Adrenal gland (tissue), 12 donors: Measurements from ENCODE around the gene FAM219A. TPM values are rescaled to one million over a fixed set of nuclear protein-coding genes. Genes with fewer than 3 reads are reported as not detected.

Experiments
- DNase-seq, 7 donors: peaks; one replicate each; pipeline ENCODE4 v3.0.0-alpha.2; 2019 to 2020
- H3K27ac ChIP-seq, 5 donors: fragments of 200-600 bp; sonication (generic) in 4 of 5; 1 replicate in 3 of 5; 2 replicates in 2 of 5; pipeline versions ENCODE4 v1.5.1 to v1.8.0; 2016 to 2020; ENCODE audit warnings: mild to moderate bottlenecking in 1 of 5
- H3K27me3 ChIP-seq: fragments of 200-600 bp; 2 replicates; pipeline ENCODE4 v1.8.0; 2021
- H3K36me3 ChIP-seq, 2 donors: fragments of 200-600 bp; replicated peaks in 1 of 2; 1 replicate in 1 of 2; 2 replicates in 1 of 2; pipeline versions ENCODE4 v1.5.1 to v1.8.0; 2018 to 2022
- H3K4me1 ChIP-seq, 2 donors: fragments of 200-600 bp; replicated peaks in 1 of 2; 1 replicate in 1 of 2; 2 replicates in 1 of 2; pipeline versions ENCODE4 v1.5.1 to v1.8.0; 2018 to 2021
- H3K4me3 ChIP-seq, 4 donors: fragments of 200-600 bp; sonication (generic) in 3 of 4; one replicate each; pipeline ENCODE4 v1.5.1; 2016 to 2018
- H3K9me3 ChIP-seq, 3 donors: fragments of 200-600 bp; sonication (generic) in 1 of 3; replicated peaks in 1 of 3; 1 replicate in 2 of 3; 2 replicates in 1 of 3; pipeline versions ENCODE4 v1.5.1 to v1.8.0; 2016 to 2021
- POLR2A ChIP-seq, 2 donors: fragments of 450-650 bp; IDR thresholded peaks; one replicate each; pipeline ENCODE4 v1.6.1; 2017; ENCODE audit warnings: antibody characterized with exemption in 2 of 2, mild to moderate bottlenecking in 2 of 2, moderate library complexity in 1 of 2
- WGBS, 4 donors: extraction: QIAGEN DNeasy Blood & Tissue Kit in 2 of 4; methylation state at CpG; one replicate each; pipeline versions ENCODE4 v1.1.5 to v1.1.7; 2013 to 2017; 5-methylcytosine and 5-hydroxymethylcytosine counted together
- intact Hi-C, 2 donors: fragments of 100-400 bp; cut with DNase I; formaldehyde crosslinking; loops; one replicate each; pipeline versions ENCODE4 v1.14.1 to v1.15.0; 2022 to 2023
- polyA plus RNA-seq, 3 donors: library from polyadenylated mRNA; stranded (reverse); fragments of 200-250 nt in 2 of 3; fragments of 350-450 nt in 1 of 3; fragmentation: Illumina TruSeq in 1 of 3; extraction: RNeasy Lipid Tissue Mini Kit (QIAGEN cat#74804) in 1 of 3; gene quantifications; one replicate each; pipeline ENCODE4 v1.2.3, GENCODE V29; 2013 to 2014
- total RNA-seq, 9 donors: library from RNA; depleted of rRNA in 4 of 9; stranded (reverse); fragments of >200 nt in 4 of 9; fragments of 120-200 nt in 1 of 9; fragmentation: NEBNext Ultra II Directional in 1 of 9; extraction: Animal tissue kit (Norgen Biotek cat#: 25700) in 1 of 9; gene quantifications; one replicate each; pipeline versions ENCODE4 v1.1.0 to v1.2.4, GENCODE V29; 2013 to 2023
- TF ChIP-seq, protein P1 (sequence below), 6 experiments: fragments of 450-650 bp in 4 of 6; fragments of 200-600 bp in 2 of 6; sonication (generic) in 1 of 6; IDR thresholded peaks; 1 replicate in 5 of 6; 2 replicates in 1 of 6; pipeline versions ENCODE4 v1.5.1 to v1.8.0; 2016 to 2021; ENCODE audit warnings: antibody characterized with exemption in 6 of 6, mild to moderate bottlenecking in 2 of 6, moderate library complexity in 1 of 6
- donor health status: healthy with polysubstance abuse.
- donor health status: Bipolar disorder and iron deficiency.
- donor health status: DM: yes; HTN: yes; CAD: no.
- donor health status: DM: no; HTN: no; CAD: no.
- donor health status: DM: no; HTN: no; CAD: no.
- donor health status: DM: yes; HTN: yes; CAD: no.

The FAM219A gene
- total and polyA plus RNA-seq, 12 donors, result 7.6 to 26.9 (median 14.9) TPM

GRCh38 chr9:34405719-34406118, 52.7 kb downstream of the FAM219A start:
- peaks cover 0 to 30% of the 10 kb centered on the region in 2 donors for H3K36me3 ChIP-seq
- no peaks in the 10 kb centered on the region for H3K4me1 ChIP-seq
- no peaks in the 10 kb centered on the region for H3K9me3 ChIP-seq
- TF ChIP-seq, protein P1, sequence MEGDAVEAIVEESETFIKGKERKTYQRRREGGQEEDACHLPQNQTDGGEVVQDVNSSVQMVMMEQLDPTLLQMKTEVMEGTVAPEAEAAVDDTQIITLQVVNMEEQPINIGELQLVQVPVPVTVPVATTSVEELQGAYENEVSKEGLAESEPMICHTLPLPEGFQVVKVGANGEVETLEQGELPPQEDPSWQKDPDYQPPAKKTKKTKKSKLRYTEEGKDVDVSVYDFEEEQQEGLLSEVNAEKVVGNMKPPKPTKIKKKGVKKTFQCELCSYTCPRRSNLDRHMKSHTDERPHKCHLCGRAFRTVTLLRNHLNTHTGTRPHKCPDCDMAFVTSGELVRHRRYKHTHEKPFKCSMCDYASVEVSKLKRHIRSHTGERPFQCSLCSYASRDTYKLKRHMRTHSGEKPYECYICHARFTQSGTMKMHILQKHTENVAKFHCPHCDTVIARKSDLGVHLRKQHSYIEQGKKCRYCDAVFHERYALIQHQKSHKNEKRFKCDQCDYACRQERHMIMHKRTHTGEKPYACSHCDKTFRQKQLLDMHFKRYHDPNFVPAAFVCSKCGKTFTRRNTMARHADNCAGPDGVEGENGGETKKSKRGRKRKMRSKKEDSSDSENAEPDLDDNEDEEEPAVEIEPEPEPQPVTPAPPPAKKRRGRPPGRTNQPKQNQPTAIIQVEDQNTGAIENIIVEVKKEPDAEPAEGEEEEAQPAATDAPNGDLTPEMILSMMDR (IDR thresholded peaks at IDR 0.05), result no peak
- TF ChIP-seq POLR2A (IDR thresholded peaks at IDR 0.05), result no peak
- H3K4me3 ChIP-seq, result no peak overlapping the region
- 86 to 92% (median 91%) methylated on average over 7 of the region's 7 CpGs for WGBS, 4 donors
- no peak overlapping the region for H3K27ac ChIP-seq
- intact Hi-C loops, result no loop called here
- no peak for DNase-seq
- no peaks in the 10 kb centered on the region for H3K27me3 ChIP-seq

DNA sequence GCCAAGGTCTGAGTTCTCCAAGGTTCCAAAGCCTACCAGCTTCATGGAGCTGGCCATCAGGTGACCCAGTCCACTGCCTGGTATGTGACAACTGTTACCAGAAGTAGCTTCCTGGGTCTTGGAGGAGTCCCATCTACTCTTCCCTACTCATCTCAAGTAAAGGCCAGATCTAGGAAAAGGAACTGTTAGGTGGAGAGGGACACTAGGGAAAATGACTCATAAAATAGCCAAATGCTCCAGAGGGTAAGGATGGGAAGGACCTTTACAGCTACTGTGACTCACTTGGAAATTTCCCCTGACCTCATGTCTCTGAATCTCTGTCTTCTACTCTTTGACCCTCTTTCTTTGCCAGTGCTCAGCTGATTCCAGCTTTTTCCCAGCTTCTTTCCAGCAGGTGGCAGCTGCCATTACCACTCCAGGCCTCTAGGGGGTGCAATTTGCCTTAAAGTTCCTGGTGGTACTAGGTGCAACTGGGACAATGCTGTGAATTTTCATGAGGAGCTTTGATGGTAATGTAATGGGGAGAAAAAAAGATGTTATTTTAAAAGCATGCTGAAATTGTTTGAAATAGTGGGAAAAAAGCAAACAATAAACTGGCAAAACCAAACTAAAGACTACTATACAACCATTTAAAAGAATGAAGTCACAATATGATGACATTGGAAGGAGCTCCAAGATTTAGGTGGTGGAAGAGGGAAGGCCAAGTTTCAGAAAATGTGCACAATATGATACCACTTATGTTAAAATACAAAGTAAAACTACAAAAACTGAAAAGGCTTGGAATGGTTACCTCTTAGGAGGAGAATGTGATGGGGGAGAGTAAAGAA, 54.6 kb downstream of the FAM219A start:
- H3K4me1 ChIP-seq, result no peaks in the 10 kb centered on the region
- DNase-seq, result peak; percentile 76 to 93 (median 83)
- no peak overlapping the region for H3K27ac ChIP-seq
- intact Hi-C loops, result loop anchor here (5.0 kb wide), 2 partner anchors 99 to 189 kb away; no protein-coding TSS in a partner anchor
- no peak for TF ChIP-seq POLR2A (IDR thresholded peaks at IDR 0.05)
- TF ChIP-seq, protein P1 (IDR thresholded peaks at IDR 0.05), result peak; percentile 94 to 97 (median 96)
- no peaks in the 10 kb centered on the region for H3K27me3 ChIP-seq
- peaks cover 0 to 48% of the 10 kb centered on the region in 2 donors for H3K36me3 ChIP-seq
- H3K9me3 ChIP-seq, result no peaks in the 10 kb centered on the region
- no peak overlapping the region for H3K4me3 ChIP-seq

GRCh38 chr9:34400686-34401602, 57.4 kb downstream of the FAM219A start:
- H3K4me3 ChIP-seq, result no peak overlapping the region
- no peaks in the 10 kb centered on the region for H3K27me3 ChIP-seq
- WGBS, 4 donors, result 86 to 92% (median 87%) methylated on average over 28 to 40 of the region's 40 CpGs
- intact Hi-C loops, result loop anchor here (5.0 kb wide), 2 partner anchors 101 to 191 kb away; no protein-coding TSS in a partner anchor
- H3K4me1 ChIP-seq, result no peaks in the 10 kb centered on the region
- no peak for DNase-seq
- H3K36me3 ChIP-seq, result peaks cover 0 to 48% of the 10 kb centered on the region in 2 donors
- no peak for TF ChIP-seq POLR2A (IDR thresholded peaks at IDR 0.05)
- TF ChIP-seq, protein P1 (IDR thresholded peaks at IDR 0.05), result no peak
- no peak overlapping the region for H3K27ac ChIP-seq
- no peaks in the 10 kb centered on the region for H3K9me3 ChIP-seq

- TF ChIP-seq POLR2A (IDR thresholded peaks at IDR 0.05), result no peak
- TF ChIP-seq, protein P1 (IDR thresholded peaks at IDR 0.05), result no peak
- WGBS, 4 donors, result 75 to 84% (median 82%) methylated on average over 9 to 12 of the region's 12 CpGs
- H3K27ac ChIP-seq, result no peak overlapping the region
- H3K27me3 ChIP-seq, result no peaks in the 10 kb centered on the region
- H3K4me1 ChIP-seq, result no peaks in the 10 kb centered on the region
- intact Hi-C loops, result loop anchor here (5.0 kb wide), 2 partner anchors 102 to 192 kb away; no protein-coding TSS in a partner anchor
- no peaks in the 10 kb centered on the region for H3K9me3 ChIP-seq
- H3K36me3 ChIP-seq, result peaks cover 0 to 47% of the 10 kb centered on the region in 2 donors
- DNase-seq, result no peak
- no peak overlapping the region for H3K4me3 ChIP-seq
Measured at GRCh38 chr9:34400275-34400674, 58.1 kb downstream of the FAM219A start.
